DOHH2 (cell line): Measurements from ENCODE around the gene USP35.
A peak's percentile ranks its signal among the peaks of the same experiment; 100 is the strongest.

Experiments used
- H3F3A ChIP-seq: fragments of 200-600 bp; sonication (generic), shearing (Covaris generic); 2 replicates; pipeline ENCODE4 v1.6.0; 2016; ENCODE audit warnings: antibody characterized with exemption, mild to moderate bottlenecking; ENCODE audit not compliant: control insufficient read depth, insufficient read depth
- H3K27ac ChIP-seq: fragments of 200-600 bp; sonication (generic); 2 replicates; pipeline ENCODE4 v1.5.1; 2014; ENCODE audit warnings: low read depth, mild to moderate bottlenecking, low read length, moderate library complexity
- H3K27me3 ChIP-seq: fragments of 200-600 bp; sonication (generic); 2 replicates; pipeline ENCODE4 v1.6.1; 2014; ENCODE audit warnings: mild to moderate bottlenecking, low read length, mixed read lengths; ENCODE audit not compliant: control insufficient read depth
- H3K36me3 ChIP-seq: fragments of 200-600 bp; sonication (generic); 2 replicates; pipeline ENCODE4 v1.6.1; 2014; ENCODE audit warnings: mild to moderate bottlenecking, low read length, moderate library complexity, mixed read lengths; ENCODE audit not compliant: control insufficient read depth
- H3K4me1 ChIP-seq: fragments of 200-600 bp; sonication (generic); 2 replicates; pipeline ENCODE4 v1.6.1; 2014; ENCODE audit warnings: mild to moderate bottlenecking, low read length, mixed read lengths; ENCODE audit not compliant: control insufficient read depth
- H3K4me2 ChIP-seq: fragments of 200-600 bp; sonication (generic); 2 replicates; pipeline ENCODE4 v1.6.0; 2014; ENCODE audit warnings: mild to moderate bottlenecking, low read length, moderate library complexity
- H3K4me3 ChIP-seq: fragments of 200-600 bp; sonication (generic); 2 replicates; pipeline ENCODE4 v1.5.1; 2014; ENCODE audit warnings: mild to moderate bottlenecking, low read length, mixed read lengths
- H3K79me2 ChIP-seq: fragments of 200-600 bp; sonication (generic); 2 replicates; pipeline ENCODE4 v1.6.1; 2014; ENCODE audit warnings: mild to moderate bottlenecking, low read length, mixed read lengths; ENCODE audit not compliant: control insufficient read depth
- H3K9me2 ChIP-seq: fragments of 200-600 bp; sonication (generic); replicated peaks from 2 replicates; pipeline ENCODE4 v1.6.1; 2014; ENCODE audit warnings: mild to moderate bottlenecking, low read length, mixed read lengths; ENCODE audit not compliant: control insufficient read depth
- H3K9me3 ChIP-seq: fragments of 200-600 bp; sonication (generic); 2 replicates; pipeline ENCODE4 v1.6.1; 2014; ENCODE audit warnings: antibody characterized with exemption, low read length, mixed read lengths; ENCODE audit not compliant: control insufficient read depth, insufficient read depth
- H4K20me1 ChIP-seq: fragments of 200-600 bp; sonication (generic); 2 replicates; pipeline ENCODE4 v1.6.0; 2014; ENCODE audit warnings: low read depth, mild to moderate bottlenecking, antibody characterized with exemption, low read length, moderate library complexity; ENCODE audit not compliant: control insufficient read depth, insufficient read depth
- CTCF ChIP-seq: fragments of 200-600 bp; sonication (generic); IDR thresholded peaks from one replicate; pipeline ENCODE4 v1.5.1; 2014; ENCODE audit warnings: antibody characterized with exemption, mild to moderate bottlenecking, low read depth, low read length; ENCODE audit not compliant: poor library complexity, severe bottlenecking
- EZH2phosphoT487 ChIP-seq: fragments of 200-600 bp; sonication (generic); IDR thresholded peaks from 2 replicates; pipeline ENCODE4 v1.6.1; 2017; ENCODE audit warnings: borderline replicate concordance, mild to moderate bottlenecking, antibody characterized with exemption, low read length, moderate library complexity, mixed read lengths

USP35 gene

GRCh38 chr11:78181185-78181584 lies 7.5 kb upstream of the USP35 start:
- no peaks in the 10 kb centered on the region for H3F3A ChIP-seq
- H4K20me1 ChIP-seq, result no peaks in the 10 kb centered on the region
- H3K9me2 ChIP-seq, result no peaks in the 10 kb centered on the region
- H3K36me3 ChIP-seq, result no peaks in the 10 kb centered on the region
- H3K27me3 ChIP-seq, result no peaks in the 10 kb centered on the region
- H3K27ac ChIP-seq, result no peak overlapping the region
- TF ChIP-seq EZH2phosphoT487, result no peak
- no peak for TF ChIP-seq CTCF
- H3K4me3 ChIP-seq, result no peak overlapping the region
- H3K4me1 ChIP-seq, result no peaks in the 10 kb centered on the region
- no peaks in the 10 kb centered on the region for H3K9me3 ChIP-seq
- H3K79me2 ChIP-seq, result no peaks in the 10 kb centered on the region
- H3K4me2 ChIP-seq, result no peak overlapping the region

- TF ChIP-seq EZH2phosphoT487 (no peak), CTCF (no peak)
- Histone ChIP-seq H3K4me2 (peak overlapping the region; percentile 87), H3K9me3 (no peaks in the 10 kb centered on the region), H3K36me3 (no peaks in the 10 kb centered on the region), H3F3A (0 out of 2 replicates have a peak, but pooled peaks cover 5% of the 10 kb centered on the region), H3K79me2 (no peaks in the 10 kb centered on the region), H3K27me3 (no peaks in the 10 kb centered on the region), H3K27ac (no peak overlapping the region), H3K9me2 (no peaks in the 10 kb centered on the region), H3K4me1 (peaks cover 19% of the 10 kb centered on the region), H3K4me3 (peak overlapping the region; percentile 95), H4K20me1 (no peaks in the 10 kb centered on the region)
Observed at GRCh38 chr11:78187366-78188285, 1.1 kb upstream of the USP35 start.

GRCh38 chr11:78189174-78189724 lies 530 bp downstream of the USP35 start:
- TF ChIP-seq CTCF (no peak), EZH2phosphoT487 (no peak)
- Histone ChIP-seq H3K27me3 (no peaks in the 10 kb centered on the region), H3K9me2 (no peaks in the 10 kb centered on the region), H3K36me3 (no peaks in the 10 kb centered on the region), H4K20me1 (no peaks in the 10 kb centered on the region), H3K4me1 (peaks cover 26% of the 10 kb centered on the region), H3K27ac (no peak overlapping the region), H3K79me2 (no peaks in the 10 kb centered on the region), H3F3A (0 out of 2 replicates have a peak, but pooled peaks cover 5% of the 10 kb centered on the region), H3K4me3 (peak overlapping the region; percentile 95), H3K9me3 (no peaks in the 10 kb centered on the region), H3K4me2 (peak overlapping the region; percentile 87)
